Activated naive CD4-positive, alpha-beta T cell treated with anti-CD3 and anti-CD28 coated beads for 36 hours (primary cell): Measurements from ENCODE around the gene CEL. TPM values are rescaled to one million over a fixed set of nuclear protein-coding genes. Genes with fewer than 3 reads are reported as not detected.

Experiments
- CTCF ChIA-PET: fragments of 350-600 bp; sonication (Branson Sonifier 250); formaldehyde crosslinking; loops from one replicate; lab custom pipeline; 2021; ENCODE audit warnings: antibody characterized with exemption; lab: Charles Lee
- DNase-seq: peaks from one replicate; pipeline ENCODE4 v3.0.0-alpha.2; 2020
- H3K27ac Mint-ChIP-seq: one replicate; pipeline ENCODE4 v1.8.0; 2021; ENCODE audit warnings: mild to moderate bottlenecking, mixed read lengths
- H3K27me3 Mint-ChIP-seq: one replicate; pipeline ENCODE4 v1.8.0; 2021; ENCODE audit warnings: low read depth, mixed read lengths
- H3K36me3 Mint-ChIP-seq: one replicate; pipeline ENCODE4 v1.8.0; 2021; ENCODE audit warnings: low read depth, mixed read lengths
- H3K4me1 Mint-ChIP-seq: one replicate; pipeline ENCODE4 v1.8.0; 2021; ENCODE audit warnings: low read depth, mixed read lengths
- H3K4me3 Mint-ChIP-seq: one replicate; pipeline ENCODE4 v1.8.0; 2021; ENCODE audit warnings: mild to moderate bottlenecking, moderate library complexity, mixed read lengths
- H3K9me3 Mint-ChIP-seq: one replicate; pipeline ENCODE4 v1.8.0; 2021; ENCODE audit warnings: mixed read lengths
- intact Hi-C: fragments of 100-400 bp; cut with micrococcal nuclease; formaldehyde crosslinking; loops from one replicate; pipeline ENCODE4 v1.15.1; 2023
- total RNA-seq, 2 experiments: library from RNA; stranded (reverse); gene quantifications; one replicate each; pipeline ENCODE4 v1.2.3, GENCODE V29; 2021

The CEL gene
- total RNA-seq, 2 experiments from 2014 or later: 2.1 to 2.2 TPM

- Mint-ChIP-seq H3K27me3 (no peaks in the 10 kb centered on the region), H3K9me3 (no peaks in the 10 kb centered on the region), H3K4me3 (no peak overlapping the region), H3K36me3 (peaks cover 40% of the 10 kb centered on the region), H3K4me1 (no peaks in the 10 kb centered on the region), H3K27ac (peak overlapping the region; percentile 41)
- intact Hi-C loops: loop anchor here (1.0 to 2.0 kb wide), 2 partner anchors 41 to 77 kb away; no protein-coding TSS in a partner anchor
- CTCF ChIA-PET: interaction anchor here (0.5 to 3.5 kb wide), 8 partner anchors 19 to 79 kb away, joined by 3 to 26 read pairs (median 3); no protein-coding TSS in a partner anchor
- peak; percentile 62 for DNase-seq
Measured at GRCh38 chr9:133103183-133103986, 41.6 kb downstream of the CEL start.

DNA sequence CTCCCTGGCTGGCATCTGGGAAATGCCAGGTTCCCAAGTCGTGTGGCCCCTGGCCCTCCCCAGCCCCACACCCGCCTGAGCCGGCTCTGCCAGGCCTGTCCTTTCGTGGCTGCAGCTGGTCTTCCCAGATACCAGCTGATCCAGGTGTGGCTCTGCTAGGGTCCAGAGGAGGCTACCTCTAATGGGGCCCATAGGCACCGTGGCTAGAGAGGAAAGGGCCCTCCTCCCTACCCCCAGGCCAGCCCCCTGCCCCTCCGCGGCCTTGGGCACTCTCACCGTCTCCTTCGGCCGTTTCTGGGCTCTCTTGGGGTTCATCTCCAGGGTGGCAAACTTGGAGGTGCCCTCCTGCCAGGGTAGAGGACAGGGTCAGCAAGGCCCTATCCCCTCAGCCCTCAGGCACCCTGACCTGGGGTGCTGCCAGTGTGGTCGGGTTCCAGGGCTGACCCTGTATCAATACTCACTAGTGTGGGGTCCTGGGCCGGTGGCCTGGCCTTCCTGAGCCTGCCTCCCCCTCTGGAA is 42.3 kb downstream of the CEL start:
- Mint-ChIP-seq H3K9me3 (no peaks in the 10 kb centered on the region), H3K27ac (no peak overlapping the region), H3K4me3 (no peak overlapping the region), H3K27me3 (no peaks in the 10 kb centered on the region), H3K4me1 (no peaks in the 10 kb centered on the region), H3K36me3 (peaks cover 34% of the 10 kb centered on the region)
- peak; percentile 3 for DNase-seq
- intact Hi-C loops: loop anchor here (1.0 to 2.0 kb wide), 2 partner anchors 40 to 77 kb away; no protein-coding TSS in a partner anchor
- CTCF ChIA-PET: interaction anchor here (0.6 to 3.5 kb wide), 3 partner anchors 19 to 43 kb away, joined by 3 to 26 read pairs (median 26); no protein-coding TSS in a partner anchor

- H3K27me3 Mint-ChIP-seq: no peaks in the 10 kb centered on the region
- H3K4me1 Mint-ChIP-seq: peaks cover 2% of the 10 kb centered on the region
- DNase-seq: no peak
- CTCF ChIA-PET: interaction anchor here (1.5 to 3.5 kb wide), 2 partner anchors 39 kb away, joined by 7 to 26 read pairs; no protein-coding TSS in a partner anchor
- peaks cover 32% of the 10 kb centered on the region for H3K36me3 Mint-ChIP-seq
- intact Hi-C loops: no loop called here
- no peaks in the 10 kb centered on the region for H3K9me3 Mint-ChIP-seq
- no peak overlapping the region for H3K4me3 Mint-ChIP-seq
- H3K27ac Mint-ChIP-seq: no peak overlapping the region
Measured at GRCh38 chr9:133104718-133105460, 43.1 kb downstream of the CEL start.

GRCh38 chr9:133105461-133105770 is 43.6 kb downstream of the CEL start:
- no peak overlapping the region for H3K27ac Mint-ChIP-seq
- H3K4me1 Mint-ChIP-seq: peaks cover 7% of the 10 kb centered on the region
- intact Hi-C loops: no loop called here
- H3K4me3 Mint-ChIP-seq: no peak overlapping the region
- DNase-seq: no peak
- CTCF ChIA-PET: interaction anchor here (1.5 to 2.0 kb wide), 2 partner anchors 39 to 42 kb away, joined by 6 to 7 read pairs; no protein-coding TSS in a partner anchor
- no peaks in the 10 kb centered on the region for H3K9me3 Mint-ChIP-seq
- peaks cover 32% of the 10 kb centered on the region for H3K36me3 Mint-ChIP-seq
- no peaks in the 10 kb centered on the region for H3K27me3 Mint-ChIP-seq

- H3K27me3 Mint-ChIP-seq: no peaks in the 10 kb centered on the region
- no peak for DNase-seq
- peaks cover 7% of the 10 kb centered on the region for H3K4me1 Mint-ChIP-seq
- intact Hi-C loops: no loop called here
- peaks cover 21% of the 10 kb centered on the region for H3K36me3 Mint-ChIP-seq
- H3K27ac Mint-ChIP-seq: no peak overlapping the region
- H3K9me3 Mint-ChIP-seq: no peaks in the 10 kb centered on the region
- H3K4me3 Mint-ChIP-seq: no peak overlapping the region
- CTCF ChIA-PET: interaction anchor here (1.5 to 2.0 kb wide), 2 partner anchors 37 to 41 kb away, joined by 6 to 7 read pairs; no protein-coding TSS in a partner anchor
Measured at GRCh38 chr9:133106511-133107244, 44.9 kb downstream of the CEL start.

DNA sequence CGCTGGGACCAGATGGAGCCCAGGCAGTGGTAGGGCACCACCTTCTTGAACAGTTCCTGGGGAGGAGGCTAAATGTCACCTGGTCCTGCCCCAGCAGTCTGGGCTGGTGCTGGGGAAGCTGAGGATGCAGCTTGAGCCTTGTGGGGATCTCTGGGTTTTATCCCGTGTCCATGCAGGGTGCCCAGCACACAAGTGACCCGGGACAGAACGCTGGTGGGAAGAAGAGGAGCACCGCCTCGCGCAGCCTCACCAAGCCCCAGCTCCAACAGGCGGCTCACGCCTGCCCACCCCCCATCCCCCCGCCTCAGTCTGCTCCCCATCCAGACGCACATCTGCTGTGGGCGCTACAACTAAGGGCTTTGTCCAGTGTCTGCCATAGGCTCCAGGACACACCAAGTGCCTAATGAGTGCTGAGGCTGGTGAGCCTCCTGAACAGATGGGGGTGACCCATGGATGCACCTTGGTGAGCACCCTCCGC is 45.5 kb downstream of the CEL start:
- H3K9me3 Mint-ChIP-seq: no peaks in the 10 kb centered on the region
- H3K36me3 Mint-ChIP-seq: peaks cover 21% of the 10 kb centered on the region
- intact Hi-C loops: no loop called here
- H3K4me1 Mint-ChIP-seq: peaks cover 7% of the 10 kb centered on the region
- no peak for DNase-seq
- CTCF ChIA-PET: interaction anchor here (1.4 to 2.0 kb wide), 3 partner anchors 37 to 78 kb away, joined by 4 to 10 read pairs (median 6); no protein-coding TSS in a partner anchor
- no peak overlapping the region for H3K27ac Mint-ChIP-seq
- H3K27me3 Mint-ChIP-seq: no peaks in the 10 kb centered on the region
- H3K4me3 Mint-ChIP-seq: no peak overlapping the region

DNA sequence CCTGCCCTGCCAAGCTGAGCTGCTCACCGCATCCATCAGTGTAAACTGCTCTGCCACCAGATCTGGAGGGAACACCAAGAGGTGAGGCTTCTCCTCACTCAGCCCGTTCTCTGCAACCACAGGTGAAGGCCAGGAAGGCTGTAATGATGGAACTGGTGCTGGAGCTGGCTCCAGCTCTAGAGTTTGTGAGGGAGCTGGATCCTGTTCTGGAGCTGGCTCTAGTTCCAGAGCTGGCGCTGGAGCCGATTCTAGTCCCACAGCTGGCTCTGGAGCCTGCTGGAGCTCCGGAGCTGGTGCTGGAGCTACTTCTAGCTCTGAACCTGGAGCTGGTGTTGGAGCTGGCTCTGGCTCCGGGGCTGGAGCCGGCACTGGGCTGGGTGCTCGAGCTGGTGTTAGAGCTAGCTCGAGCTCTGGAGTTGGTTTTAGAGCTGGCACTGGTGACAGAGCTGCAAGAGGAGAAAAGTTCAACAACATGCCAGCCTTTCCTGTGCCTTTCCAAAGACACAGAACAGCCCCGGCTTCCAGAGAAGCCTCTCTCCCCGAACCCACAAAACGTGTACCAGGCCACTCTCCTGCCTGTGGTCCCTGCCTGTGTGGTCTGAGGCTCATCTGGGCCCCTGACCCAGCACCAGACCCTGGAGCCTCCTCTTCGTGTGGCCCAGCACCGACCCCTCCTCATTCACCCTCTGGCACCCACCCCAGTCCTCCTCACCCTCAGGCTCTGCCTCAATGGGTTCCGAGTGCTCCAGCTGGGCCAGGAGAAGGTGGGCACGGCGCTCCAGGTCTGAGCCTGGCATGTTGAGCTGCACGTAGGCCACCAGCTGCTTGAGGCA is 46.4 kb downstream of the CEL start:
- intact Hi-C loops: no loop called here
- Mint-ChIP-seq H3K27me3 (no peaks in the 10 kb centered on the region), H3K36me3 (peaks cover 19% of the 10 kb centered on the region), H3K9me3 (no peaks in the 10 kb centered on the region), H3K4me1 (peaks cover 14% of the 10 kb centered on the region), H3K27ac (no peak overlapping the region), H3K4me3 (no peak overlapping the region)
- no peak for DNase-seq
- CTCF ChIA-PET: interaction anchor here (0.9 to 2.0 kb wide), 3 partner anchors 36 to 77 kb away, joined by 4 to 10 read pairs (median 4); no protein-coding TSS in a partner anchor

DNA sequence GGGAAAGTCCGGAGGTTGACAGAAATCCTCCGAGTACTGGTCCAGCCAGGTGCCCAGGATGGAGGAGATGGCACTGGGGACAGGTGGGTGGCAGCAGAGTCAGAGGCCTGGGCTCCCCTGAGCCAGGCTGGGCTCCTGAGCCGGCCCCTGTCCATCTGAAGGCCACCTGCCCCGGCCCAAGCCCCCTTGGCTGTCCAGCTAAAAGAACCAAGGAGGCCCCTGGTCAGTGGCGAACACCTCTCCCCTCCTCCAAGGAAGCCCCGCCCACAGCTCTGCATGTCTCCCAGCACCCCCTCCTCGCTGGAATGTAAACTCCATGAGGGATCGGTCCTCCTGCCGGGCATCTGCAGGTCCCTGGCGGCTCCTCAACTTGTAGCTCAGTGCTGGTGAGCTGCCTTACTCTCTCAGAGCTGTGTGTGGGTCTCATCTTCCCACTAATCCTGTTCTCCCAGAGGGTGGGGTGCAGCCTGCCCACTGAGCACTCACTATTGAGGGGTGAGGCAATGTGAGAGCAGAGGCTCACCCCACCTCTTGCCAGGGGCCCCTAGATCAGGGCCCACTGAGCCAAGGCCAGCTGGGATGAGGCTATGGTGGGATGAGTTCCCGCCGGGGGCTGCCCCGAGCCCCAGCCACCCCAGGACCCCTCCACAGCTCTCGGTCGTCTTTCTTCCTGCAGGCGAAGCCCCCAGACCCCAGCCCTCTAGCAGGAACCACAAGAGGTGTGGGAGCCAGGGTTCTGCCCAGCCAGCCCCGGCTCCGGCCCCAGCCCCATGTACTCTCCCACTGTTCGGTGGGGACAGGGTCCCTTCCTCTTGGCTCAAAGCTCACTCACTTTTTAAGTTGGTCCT is 47.2 kb downstream of the CEL start:
- intact Hi-C loops: no loop called here
- CTCF ChIA-PET: interaction anchor here (0.7 to 3.2 kb wide), 3 partner anchors 35 to 87 kb away, joined by 3 to 11 read pairs (median 10); no protein-coding TSS in a partner anchor
- Mint-ChIP-seq H3K4me3 (no peak overlapping the region), H3K27ac (no peak overlapping the region), H3K9me3 (no peaks in the 10 kb centered on the region), H3K4me1 (peaks cover 21% of the 10 kb centered on the region), H3K27me3 (no peaks in the 10 kb centered on the region), H3K36me3 (peaks cover 18% of the 10 kb centered on the region)
- no peak for DNase-seq

DNA sequence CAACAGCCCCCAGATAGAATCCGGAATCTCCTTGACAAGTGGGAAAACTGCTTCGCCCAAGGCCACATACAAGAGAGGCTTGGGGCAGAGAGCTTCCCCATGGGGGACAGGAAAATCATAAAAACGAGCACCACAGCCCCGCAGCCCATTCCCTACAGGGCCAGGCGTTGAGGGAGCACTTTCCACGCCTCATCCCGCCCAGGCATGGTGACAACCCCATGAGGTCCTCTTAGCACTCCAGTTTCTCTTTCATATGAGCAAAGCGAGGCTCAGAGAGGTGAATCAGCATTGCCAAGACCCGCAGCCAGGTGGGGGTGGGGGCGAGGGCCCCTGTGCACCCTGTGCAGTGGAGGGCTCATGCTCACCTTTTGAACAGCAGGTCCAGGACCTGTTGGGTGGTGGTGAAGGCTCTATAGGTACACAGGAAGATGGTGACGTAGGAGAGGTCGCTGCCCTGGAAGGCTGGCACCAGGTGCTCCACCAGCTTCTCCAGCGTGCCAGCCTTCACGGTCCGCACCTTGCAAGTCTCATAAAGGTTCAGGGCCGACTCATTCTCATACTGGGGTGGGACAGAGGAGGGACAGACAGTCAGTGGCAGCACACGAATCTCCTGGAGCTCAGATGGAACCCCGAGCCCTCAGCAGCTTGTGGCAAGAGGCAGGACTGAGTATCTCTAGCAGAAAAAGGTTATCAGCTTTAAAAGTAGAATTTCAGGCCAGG is 48.3 kb downstream of the CEL start:
- Mint-ChIP-seq H3K4me3 (no peak overlapping the region), H3K27ac (no peak overlapping the region), H3K4me1 (peaks cover 31% of the 10 kb centered on the region), H3K9me3 (no peaks in the 10 kb centered on the region), H3K36me3 (peaks cover 15% of the 10 kb centered on the region), H3K27me3 (no peaks in the 10 kb centered on the region)
- DNase-seq: no peak
- intact Hi-C loops: no loop called here
- CTCF ChIA-PET: interaction anchor here (0.7 to 3.2 kb wide), 3 partner anchors 9 to 49 kb away, joined by 3 to 11 read pairs (median 3); no protein-coding TSS in a partner anchor
